Activated T-cell treated with anti-CD3 and anti-CD28 coated beads for 1 hour (primary cell): ENCODE data around the gene MOXD1.

Experiments
- DNase-seq: peaks from one replicate; pipeline ENCODE4 v3.0.0-alpha.2; 2020; ENCODE audit warnings: low read depth

The MOXD1 gene

GRCh38 chr6:132400883-132401617, at the start of gene MOXD1:
Gene MOXD1 (minus strand): TSS chr6:132401475. CDS start chr6:132401426, 49 bp downstream.
- DNase-seq: no peak

DNA sequence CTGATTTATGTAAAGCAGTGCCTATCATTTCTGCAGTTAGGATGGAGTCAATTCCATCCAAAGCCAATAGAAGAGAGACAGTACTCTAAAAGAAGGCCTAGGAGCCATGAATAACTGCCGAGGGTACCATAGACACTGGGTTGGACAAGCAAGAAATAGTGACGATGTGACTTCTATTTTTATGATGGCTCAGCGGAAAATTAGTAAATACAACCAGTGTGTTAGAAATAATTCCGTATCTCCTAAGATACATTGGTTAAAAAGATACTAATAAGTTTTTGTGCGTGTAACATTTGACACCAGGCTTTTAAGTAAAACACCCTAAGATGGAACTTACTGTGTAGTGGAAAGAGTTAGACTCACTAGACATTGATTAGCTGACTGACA, 45.6 kb upstream of the MOXD1 start:
- no peak for DNase-seq

DNA sequence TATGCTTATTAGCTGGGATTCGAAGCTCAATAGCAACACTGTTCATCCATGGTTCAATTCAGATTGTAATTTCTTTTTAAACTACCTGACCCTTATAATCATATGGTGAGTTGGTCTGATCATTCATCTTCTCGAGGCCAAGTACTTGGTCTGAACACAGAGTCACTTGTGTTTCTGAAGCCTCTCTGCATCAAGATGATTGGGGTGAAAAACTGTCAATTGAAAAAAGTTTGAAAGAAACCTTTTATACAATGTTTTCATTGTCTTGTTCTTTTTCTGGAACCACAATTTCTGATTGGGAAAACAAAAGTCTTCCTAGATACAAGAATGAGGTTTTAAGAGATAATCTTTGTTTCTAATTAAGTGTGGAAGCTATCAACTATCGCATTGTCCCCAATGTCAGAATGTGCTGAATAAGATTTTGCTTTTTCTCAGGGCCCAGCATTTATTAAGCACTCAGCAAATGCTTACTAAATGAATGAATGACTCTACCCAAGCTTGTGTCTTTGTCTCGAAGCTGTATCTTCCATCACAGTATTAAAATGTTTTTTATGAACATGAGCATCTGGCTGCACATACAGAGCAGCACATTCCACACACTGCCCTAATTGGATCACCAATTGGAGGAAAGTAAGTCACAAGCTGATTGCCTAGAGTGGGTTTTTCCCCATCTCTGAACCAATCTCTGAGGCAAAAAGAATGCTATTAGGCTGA, 45.0 kb upstream of the MOXD1 start:
- DNase-seq: no peak

- DNase-seq: no peak
Measured at GRCh38 chr6:132445201-132445951, 44.1 kb upstream of the MOXD1 start.

DNA sequence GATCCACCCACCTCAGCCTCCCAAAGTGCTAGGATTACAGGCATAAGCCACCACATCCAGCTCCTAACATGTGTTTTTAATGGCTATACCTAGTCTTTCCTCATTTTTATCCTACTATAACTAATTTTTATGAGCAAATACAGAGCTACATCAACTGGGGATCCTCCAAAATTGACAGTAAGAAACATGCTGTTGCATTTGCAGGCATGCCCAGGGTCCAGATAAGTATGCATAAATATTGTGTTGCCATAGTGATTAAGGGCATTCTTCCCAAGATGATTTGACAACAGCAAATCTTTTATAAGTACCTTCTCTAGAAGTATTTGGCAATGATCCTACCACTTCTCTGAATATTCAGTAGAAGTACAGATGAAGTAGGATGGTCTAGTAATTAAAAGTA, 41.9 kb upstream of the MOXD1 start:
- no peak for DNase-seq

DNA sequence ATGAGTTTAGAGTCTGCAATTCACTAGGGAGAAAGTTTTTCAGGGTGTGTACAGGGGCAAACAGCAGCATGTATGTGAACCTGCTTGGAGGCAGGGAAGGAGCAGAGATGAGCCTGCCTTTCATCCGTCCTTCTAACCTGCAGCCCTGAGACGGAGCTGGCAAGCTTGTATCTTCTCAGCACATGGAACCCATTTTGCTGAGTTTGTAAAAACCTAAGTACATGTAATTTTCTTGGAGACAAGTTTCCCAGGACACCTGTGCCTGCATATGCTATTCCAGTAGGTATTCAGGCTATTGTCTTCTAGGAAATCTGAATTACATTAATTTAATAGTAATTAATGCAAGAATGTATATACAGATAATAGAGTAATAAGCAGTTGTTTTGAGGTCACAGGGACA, 28.8 kb upstream of the MOXD1 start:
- DNase-seq: no peak

GRCh38 chr6:132425176-132425575, 23.9 kb upstream of the MOXD1 start:
- no peak for DNase-seq

DNA sequence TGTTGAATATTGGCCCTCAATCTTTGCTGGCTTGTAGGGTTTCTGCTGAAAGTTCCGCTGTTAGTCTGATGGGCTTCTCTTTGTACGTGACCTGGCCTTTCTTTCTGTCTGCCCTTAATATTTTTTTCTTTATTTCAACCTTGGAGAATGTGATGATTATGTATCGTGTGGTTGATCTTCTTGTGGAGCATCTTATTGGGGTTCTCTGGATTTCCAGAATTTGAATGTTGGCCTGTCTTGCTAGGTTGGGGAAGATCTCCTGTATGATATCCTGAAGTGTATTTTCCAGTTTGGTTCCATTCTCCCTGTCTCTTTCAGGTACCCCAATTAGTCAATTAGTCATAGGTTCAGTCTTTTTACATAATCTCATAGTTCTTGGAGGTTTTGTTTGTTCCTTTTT, 22.6 kb upstream of the MOXD1 start:
- no peak for DNase-seq

GRCh38 chr6:132418235-132418965, 17.1 kb upstream of the MOXD1 start:
- no peak for DNase-seq

DNA sequence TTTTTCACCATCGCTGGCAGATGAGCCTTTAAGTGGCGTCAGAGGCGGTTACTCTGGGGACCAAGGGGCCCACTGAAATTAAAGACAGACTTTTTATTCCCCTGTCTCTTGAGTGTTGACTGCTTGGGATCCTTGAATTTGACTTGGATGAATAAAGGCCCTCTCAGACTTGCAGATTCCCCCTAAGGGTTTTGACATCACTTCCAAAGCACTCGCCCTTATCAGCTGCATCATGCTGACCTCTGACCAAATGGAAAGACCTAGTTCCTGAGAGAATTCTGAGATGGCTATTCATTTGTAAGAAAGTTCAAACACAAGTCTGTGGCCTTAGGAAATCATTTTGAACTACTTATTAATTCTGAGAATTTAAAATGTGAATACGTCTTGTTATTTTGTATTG, 13.5 kb upstream of the MOXD1 start:
- no peak for DNase-seq

DNA sequence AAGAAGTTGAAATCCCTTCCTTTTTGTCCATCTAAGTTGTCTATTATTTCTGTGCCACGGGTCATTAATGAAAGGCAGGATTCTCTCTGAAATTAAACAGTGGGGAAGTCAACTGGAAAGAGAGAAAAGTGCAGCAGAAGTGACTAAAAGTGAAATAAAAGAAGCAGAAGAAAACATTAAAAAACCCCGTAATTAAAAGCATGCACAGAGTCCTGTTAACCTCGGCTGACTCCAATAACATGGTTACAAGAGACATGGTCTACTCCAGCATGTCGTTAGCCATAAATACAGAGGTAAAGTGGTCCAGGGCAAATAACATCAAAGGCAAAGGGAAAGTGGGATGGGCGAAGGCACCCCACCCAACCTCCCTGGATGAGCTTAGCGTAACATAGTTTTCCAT, 13.0 kb upstream of the MOXD1 start:
- DNase-seq: no peak

- no peak for DNase-seq
Measured at GRCh38 chr6:132413499-132413802, 12.2 kb upstream of the MOXD1 start.

- no peak for DNase-seq
Measured at GRCh38 chr6:132412656-132413498, 11.6 kb upstream of the MOXD1 start.

DNA sequence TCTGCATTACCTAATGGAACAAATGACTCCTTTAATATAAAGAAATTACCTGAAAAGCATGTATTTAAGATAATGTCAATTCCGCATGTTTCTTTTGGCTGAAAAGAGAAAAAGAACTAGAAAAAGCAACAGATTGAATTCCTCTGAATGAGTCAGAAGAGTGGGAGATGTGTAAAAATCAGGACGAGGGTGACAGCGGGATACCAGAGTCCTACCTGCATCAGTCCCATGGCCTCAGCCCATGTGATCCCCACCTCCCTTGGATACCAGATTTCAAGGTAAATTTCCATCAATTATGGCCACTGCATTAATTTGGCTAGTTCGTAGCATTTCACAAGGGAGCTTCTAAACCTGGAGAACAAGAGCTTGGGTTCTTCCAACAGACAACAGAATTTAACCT, 10.0 kb upstream of the MOXD1 start:
- no peak for DNase-seq

DNA sequence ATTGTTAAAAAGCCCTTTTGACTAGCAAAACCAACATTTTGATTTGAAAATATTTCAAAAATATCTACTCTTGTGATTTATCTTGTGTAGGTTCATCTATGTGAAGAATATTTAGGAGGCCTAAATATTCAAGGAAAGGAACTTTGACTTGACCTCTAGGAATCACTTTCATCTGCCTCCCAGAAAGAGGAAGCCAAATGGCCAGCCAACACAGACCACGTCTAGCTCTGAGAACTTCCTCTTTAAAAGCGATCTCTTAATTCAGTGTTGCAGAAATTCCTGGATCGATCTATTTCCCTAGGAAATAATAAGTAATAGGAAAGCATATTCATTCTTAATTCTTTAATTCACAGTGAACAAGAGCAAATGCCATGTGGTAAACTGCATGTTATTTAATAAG, 9.6 kb upstream of the MOXD1 start:
- DNase-seq: no peak

DNA sequence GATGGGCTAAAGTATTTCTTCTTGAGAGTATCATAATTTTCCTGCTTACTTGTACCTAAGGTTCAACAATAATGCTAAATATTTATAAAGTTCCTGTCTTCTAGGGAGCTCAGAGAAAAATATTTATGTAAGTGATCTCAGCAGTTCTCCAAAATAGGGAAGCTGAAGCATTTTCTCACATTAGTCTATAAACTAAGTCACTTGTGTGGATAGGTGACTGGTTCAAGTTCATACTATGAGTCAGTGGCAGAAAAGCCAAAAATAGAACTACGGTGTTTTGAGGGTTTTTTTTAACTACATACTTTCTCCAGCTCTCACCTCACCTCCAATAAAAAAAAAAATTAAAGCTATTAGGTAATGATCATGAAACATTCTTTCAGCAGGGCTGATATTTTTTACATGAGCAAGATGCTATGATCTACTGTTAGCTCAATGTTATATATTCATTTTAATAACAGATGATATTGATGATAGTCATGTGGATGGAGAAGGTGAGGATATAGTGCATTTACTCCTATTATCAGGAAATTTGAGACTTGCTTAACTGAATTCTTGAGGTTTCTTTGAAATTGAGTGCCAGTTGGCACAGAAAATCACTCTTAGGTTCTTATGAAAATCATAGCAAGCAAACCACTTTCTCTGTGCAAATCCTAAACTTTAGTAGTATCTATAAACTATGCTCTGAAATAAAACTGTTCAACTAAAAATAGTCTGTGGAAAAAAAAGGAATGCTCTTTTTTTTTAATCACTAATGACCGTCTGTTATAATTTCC, 4.1 kb upstream of the MOXD1 start:
- no peak for DNase-seq

- DNase-seq: no peak
Measured at GRCh38 chr6:132404736-132405135, 3.5 kb upstream of the MOXD1 start.

DNA sequence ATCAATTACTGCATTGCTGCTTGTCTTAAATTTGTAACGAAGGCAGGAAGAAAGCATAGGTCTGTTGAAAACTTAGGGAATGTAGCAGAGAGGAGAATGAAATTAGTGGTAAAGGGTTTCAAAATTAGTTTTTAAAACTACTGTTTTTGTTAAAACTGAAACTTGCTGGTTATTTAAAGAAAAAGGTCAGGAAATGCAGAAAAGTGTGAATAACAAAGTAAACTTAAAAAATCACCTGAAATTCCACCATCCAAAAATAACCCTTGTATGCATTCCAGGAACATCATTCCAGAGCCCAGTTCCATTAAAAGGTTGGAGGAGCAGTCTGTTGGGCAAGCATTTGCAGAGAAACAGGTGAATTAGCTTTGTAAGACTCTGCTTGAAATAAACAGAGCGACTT, 3.1 kb upstream of the MOXD1 start:
- no peak for DNase-seq

DNA sequence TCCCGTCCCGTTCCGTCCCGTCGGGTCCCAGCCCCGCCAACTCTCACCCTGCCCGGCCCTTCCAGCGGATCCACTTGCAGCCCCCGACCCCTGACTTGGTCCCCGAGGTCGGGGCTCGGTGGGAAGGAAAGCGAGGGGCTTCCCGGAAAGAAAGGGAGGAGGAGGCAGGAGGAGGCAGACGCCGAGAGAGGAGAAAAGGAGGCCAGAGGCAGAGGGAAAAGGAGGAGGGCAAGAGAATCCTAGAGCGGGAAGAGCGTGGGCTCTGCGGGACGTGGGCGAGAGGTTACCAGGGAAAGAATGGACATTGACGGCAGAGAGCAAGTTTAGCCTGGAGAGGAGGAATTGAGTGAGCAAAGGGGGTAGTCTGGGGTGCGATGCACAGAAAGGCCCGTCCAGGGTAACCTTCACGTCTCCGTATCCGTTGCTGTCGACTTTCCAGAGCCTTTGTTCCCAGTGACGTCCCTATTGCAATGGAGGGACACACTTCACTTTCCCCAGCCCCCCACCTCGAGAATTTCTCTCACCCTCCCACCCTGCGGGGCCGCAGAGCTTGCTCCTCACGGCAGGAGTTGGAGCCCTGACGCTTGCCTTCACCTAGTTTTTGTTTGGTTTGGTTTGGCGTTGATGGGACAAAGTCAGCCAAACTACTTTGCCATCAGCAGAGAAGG, 477 bp upstream of the MOXD1 start:
- DNase-seq: no peak

- no peak for DNase-seq
Measured at GRCh38 chr6:132400555-132400882, 756 bp downstream of the MOXD1 start.
